GM18873 (cell line): ENCODE data around the gene TTC21A.
A peak's percentile ranks its signal among the peaks of the same experiment; 100 is the strongest.

ENCODE experiments used
- ATAC-seq: cut with Tn5 transposase; IDR thresholded peaks from one replicate; pipeline ENCODE4 v1.9.1; 2021; ENCODE audit warnings: mild to moderate bottlenecking, moderate library complexity, moderate number of reproducible peaks; ENCODE audit not compliant: unreplicated experiment, low FRiP score

The TTC21A gene

DNA sequence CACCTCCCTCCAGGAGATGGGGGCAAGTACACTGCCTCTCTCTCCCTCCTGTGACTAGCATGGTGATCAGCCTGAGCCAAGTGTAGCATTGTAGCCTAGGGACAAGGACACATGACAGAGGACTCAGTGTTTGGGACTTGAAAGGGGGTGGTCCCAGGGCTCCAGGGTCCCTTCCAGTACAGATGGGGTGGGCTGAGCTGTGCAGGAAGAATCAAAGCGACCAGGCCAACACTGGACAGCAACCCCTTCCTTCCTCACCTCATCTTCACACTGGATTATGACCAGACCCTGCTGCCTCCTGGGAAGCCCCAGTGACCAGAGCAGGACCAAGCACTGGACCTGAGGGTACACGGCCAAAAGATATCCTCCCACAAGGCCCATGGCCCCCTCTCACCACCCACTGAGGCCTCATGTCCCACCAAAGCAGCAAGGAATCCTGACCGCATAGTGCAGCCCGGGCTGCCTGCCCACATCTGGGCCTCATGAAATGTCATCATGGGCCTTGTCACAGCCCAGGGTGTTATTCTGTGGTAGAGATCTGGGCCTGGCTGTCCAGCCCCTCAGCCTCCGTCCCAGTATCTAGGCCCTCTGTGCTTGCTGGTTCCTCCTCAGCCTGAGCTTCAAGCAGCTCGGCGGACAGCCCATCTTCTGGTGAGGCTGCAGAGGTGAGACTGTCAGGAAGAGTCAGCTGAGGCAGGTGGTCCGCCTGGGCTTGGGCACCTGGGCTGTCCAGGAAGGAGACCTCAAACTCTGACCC, 9.6 kb upstream of the TTC21A start:
- no peak for ATAC-seq

DNA sequence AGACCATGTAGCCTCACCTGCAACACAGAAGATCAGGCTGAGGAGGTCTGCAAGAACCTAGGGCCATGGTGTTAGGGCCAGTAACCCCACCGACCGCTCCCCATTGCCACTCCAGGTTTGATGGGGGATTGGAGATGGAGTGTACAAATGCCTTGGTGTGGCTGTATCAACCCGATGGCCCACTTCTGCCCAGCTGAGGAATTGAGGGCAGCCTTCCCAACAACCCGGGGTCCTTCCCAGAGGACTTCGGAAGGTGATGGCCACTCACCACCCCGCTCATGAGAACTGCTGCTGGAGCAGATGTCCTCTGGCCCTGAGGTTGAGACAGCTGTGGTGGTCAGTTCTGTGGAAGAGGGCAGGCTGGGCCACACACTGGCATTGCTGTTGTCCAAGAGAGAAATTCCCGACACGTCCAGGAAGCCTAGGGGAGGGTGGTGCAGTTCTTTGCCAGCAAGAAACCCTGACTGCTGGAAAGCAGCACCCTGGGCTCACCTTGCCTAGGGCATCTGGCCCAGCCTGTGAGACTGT, 8.9 kb upstream of the TTC21A start:
- ATAC-seq = no peak

DNA sequence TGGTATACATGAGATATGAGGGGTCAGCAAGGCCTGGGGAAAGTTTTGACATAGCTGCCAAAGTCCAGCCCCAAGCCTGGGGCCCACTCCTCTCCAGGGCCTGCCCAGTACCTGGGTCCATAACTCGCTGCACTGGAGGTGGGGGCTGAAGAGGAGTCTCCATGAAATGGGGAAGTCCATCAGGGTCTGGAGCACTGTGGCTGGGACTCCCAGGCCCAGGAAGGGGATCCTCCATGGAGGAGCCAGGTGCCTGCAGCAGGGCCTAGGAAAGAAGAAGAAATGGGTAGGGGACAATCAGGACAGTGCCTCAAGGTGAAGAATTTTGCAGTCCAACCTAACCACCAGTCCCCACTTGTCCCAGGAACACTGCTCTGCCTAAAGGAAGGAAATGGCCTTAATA, 8.2 kb upstream of the TTC21A start:
- ATAC-seq = no peak

DNA sequence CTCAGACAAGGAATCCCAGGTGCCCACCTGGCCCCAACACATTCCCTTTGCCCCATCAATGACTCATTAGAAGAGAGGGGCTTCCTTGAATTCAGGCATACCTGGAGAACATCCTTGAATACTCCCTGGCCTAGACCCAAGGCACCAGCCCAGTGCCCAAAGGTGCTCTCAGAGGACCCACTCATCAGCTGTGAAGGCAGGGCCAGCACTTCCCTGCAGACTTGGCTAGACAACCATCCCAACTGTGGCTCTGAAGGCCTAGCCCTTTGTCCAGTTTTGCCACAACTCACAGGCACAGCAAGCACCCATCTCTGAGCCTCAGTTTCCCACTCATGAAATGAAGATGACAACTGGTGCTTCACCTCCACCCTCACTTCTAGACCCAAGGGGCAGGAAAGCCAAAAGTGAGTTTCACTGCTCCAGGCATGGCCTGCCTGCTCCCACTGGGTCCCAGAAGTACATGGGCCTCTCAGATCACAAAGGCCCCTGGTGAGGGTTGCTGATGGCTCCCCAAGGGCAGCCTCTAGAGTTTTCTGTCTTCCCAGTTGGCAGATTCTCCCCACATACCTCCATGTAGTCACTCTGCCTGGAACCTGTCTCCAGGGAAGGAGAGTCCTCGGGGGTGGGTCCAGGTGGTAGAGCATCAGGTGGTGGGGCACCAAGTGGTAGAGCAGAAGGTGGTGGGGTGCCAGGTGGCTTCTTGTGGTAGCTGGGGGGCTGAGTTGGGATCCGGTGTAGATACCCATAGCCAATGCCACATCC, 7.6 kb upstream of the TTC21A start:
- ATAC-seq = no peak

DNA sequence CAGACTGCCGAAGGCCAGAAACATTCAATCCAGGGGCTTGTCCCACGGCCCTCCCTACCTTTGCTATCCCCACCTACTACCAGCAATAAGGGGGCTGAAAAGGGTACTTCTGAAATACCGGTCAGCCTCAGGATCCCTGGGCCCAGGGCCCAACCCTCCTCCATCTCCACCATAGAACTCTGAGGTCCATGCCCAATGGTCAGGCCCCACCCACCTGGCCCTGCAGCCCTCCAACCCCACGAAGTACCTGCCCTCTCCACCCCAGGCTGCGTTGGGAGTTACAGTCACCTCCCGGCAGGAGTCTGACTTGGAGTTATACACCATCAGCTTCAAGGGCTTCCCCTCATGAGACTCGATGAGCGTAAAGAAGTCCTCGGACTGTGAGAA, 7.0 kb upstream of the TTC21A start:
- no peak for ATAC-seq

DNA sequence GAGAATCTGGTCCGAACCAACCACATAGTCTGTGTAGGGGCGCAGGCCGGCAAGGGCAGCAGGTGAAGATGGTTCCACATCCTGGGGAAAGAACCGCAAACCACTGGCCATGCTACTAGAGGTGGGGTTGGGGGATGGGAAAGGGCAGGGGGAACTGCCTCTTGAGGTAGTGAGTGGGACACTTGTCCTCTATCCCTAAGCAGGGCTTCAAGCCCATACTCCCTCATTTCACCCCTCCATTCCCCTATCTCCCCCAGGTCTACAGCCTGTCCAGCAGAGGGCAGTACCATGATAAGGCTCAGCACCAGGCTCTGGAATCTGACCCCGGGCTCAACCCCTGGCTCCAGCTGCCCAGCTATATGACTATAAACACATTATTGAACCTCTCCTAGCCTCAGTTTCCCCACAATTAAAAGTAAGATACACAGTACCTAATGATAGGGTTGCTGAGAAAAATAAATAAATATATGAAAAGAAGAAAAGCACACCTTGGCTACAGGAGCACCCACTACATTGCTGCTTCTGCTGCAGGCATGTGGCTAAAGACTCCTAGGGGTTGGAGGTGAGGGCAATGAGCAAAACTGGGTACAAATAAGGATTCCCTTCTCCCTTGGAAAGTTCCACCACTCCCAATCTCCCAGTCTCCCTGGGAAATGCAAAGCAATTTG, 6.3 kb upstream of the TTC21A start:
- no peak for ATAC-seq

DNA sequence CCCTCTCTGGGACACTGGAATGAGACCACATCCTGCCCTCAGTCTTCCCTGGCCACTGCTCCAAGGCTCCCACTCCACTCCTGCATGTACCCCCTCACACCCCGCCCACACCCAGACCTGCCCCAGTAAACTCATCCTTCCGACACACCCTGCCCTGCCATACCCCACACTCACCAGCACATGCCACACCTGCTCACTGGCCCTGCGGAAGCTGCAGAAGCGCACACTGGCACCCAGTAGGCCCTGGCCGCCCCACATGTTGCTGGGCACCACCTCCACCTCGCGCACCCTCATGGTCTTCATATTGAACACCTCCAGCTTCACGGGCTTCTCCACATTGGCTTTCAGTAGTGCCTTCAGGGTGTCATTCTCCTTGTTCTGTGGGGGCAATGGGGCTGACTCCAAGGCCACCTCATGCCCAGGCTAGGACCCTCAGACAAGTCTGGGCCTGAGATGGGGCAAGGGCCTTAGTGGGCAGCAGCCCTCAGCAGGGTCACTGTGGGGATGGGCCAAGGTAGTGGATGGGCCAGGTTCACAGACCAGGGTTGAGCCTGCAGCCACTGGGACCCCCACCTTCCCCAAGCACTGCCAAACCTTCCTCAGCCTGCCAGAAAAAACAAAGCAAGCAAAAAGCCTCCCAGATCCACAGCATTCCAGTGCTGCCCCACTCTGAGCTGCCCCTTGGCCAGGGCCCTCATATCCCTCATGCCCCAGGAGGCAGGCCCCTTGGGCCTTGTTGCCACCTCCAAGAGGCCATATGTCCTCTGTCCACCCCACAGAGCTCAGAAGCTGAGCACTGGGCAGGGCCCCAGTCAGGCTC, 4.8 kb upstream of the TTC21A start:
- no peak for ATAC-seq

DNA sequence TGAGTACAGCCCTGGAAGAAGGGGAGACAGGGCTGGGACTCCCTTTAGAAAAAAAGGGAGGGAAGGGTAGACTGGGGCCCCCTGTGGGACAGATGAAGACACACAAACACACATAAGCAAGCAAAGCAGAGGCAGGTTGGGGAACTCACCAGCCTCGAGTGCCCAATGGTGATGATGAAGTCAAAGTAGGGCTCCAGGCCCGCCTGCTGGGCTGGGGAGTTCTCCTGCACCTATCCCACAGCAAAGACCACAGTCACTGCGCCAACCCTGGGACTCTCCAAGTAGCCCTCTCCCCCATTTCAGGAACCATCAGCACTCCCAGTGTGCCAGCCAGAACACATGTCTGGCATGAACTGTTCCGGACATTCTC, 4.2 kb upstream of the TTC21A start:
- no peak for ATAC-seq

DNA sequence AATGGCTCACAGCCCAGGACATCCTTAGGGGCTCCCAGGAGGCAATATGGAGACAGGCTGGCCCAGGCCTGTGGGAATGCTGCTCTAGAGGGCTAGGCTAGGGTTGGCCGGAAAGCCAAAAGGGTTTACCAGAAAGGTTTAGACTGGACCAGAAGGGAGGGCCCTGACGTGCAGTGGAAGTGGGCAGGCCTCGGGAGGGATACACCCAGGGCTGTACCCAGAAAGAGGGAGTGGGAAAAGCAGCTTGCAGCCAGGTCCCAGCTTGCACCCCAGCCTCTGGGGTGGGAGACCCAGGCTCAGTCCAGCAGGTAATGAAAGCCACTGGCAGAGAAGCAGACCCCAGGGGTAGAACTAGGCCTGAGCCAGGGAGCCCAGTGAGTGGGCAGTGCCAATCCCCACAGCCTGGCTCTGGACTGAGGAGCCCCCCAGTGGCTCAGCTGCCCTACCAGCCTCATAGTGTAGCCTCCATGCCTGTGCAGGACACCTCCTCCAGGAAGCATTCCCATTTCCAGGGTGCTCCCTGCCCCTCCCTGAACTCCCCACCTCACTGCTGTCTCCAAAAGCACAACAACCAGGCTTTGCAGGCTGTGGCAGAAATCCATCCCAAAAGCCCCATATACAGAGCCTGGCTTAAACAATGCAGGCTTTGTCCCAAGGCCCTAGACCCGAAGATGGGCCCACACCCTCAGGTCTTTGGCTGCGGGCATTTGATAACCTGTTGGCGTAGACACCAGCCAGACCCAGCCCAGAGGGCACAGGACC, 3.5 kb upstream of the TTC21A start:
- no peak for ATAC-seq

DNA sequence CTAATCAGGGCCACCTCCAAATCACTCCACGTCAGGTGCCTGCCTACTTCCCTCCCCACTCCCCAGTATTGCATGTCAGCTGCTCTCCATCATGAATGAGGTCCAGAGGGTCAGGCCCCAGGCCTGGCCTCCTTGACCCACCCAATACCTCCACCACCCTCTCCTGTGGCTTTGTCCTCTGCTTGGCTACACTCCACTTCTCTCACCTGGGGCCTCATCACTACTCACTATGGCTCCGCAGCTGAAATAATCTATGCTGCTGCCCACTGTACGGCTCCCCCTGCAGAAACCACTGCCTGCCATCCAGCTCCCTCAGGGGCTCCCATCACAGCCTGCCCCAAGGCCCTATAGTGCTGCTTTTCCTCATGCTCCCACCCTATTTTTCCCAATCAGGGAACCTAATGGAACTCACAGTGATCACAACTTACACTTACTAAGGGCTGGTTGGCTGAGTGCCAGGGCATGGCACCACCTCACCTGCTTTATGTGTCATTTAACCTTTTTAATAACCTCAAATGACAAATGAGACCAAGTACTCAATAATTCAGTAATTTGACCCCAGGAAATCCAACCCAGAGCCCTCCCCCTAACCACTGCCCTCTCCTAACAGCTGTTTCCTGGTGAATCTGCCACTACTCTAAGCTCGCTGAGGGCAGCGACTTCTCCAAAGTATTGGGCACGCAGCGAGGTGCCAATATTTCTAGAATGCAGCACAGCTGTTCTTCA, 2.4 kb upstream of the TTC21A start:
- ATAC-seq = no peak

DNA sequence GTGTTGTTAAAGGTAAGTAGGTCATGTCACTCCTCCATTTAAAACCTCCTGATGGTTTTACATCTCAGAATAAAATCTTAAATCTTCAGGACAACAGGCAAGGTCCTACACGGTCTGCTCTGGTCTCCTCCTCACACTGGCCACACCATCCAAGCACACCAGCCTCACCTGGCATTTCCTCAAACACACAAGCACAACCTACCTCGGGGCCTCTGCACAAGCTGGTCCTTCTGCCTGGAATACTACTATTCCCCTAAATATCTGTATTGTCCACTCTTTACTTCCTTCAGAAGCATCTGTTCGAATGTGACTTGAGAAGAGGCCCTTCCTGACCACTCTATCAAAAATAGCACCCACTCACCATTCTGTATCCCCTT, 1.8 kb upstream of the TTC21A start:
- ATAC-seq = no peak

DNA sequence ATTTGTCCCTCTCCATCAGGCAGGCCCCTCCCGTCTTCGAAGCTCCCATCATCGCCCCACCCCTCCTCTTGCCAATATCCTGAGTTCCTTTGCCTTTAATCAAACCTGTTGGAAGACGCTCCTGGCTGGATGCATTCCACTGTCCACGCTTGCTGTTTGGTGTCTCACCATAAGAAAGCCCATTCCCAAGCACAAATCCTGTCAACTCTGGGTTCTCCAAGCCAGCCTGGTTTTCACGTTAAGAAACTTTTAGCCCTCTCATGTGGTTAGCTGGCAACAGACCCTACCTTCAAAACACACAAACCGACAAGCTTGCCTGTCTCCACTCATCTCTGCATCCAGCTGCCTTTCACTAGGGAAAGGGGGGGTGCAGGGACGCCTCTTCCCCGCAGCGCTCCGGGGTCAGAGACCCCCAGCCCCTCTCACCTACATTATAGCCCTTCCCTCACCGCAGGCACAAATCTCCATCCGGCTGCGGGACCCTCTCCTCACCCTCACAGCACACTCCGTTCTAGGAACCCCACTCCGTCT, 1.1 kb upstream of the TTC21A start:
- ATAC-seq = no peak

DNA sequence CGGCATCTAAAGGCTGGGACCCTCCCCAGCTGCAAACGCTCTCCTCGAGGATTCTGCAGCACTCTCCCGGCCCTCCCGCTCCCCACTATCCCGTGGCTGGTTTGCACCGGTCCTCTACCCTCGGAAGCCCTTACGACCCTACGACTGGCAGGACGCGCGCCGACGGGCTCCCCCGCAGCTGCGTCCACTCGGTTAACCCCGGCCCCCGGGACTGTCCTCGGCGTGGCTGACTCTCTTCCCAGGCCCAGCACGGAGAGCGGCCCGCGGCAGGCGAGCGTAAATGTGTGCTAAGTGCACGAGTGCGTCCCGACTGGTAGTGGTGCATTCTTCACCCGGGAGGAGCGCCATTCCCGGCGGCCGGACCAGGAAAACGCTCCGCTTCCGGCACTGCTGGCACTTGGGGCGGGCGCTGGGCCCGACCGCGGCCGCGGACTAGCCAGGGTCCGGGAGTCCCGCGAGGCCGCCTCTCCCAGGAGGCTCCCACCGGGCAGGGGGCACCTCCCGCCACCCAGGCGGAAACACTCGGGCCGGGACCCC, 561 bp upstream of the TTC21A start:
- ATAC-seq = no peak

DNA sequence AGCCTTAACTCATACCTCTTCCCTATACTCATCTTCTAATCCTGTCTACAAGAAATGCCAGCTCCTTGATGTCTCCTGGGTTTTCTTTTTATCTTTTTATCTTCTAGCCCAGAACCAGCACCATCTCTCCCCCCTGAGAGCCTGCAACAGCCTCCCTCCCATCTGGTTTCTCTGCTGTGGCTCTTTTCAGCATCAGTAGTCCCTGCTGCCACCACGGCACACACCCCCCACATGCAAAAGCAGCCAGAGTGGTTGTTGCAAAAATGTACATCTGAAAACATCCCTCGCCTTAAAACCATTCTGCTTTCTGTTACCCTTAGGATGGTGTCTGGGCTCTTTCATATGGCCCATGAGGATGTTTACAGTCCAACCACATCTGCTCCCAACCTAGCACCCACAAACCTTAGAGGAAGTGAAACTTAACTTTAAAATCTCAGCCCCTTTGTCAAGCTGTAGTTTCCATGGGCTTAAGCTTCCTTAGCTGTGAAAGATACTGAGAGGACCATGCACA, 775 bp downstream of the TTC21A start:
- ATAC-seq = peak; percentile 84

DNA sequence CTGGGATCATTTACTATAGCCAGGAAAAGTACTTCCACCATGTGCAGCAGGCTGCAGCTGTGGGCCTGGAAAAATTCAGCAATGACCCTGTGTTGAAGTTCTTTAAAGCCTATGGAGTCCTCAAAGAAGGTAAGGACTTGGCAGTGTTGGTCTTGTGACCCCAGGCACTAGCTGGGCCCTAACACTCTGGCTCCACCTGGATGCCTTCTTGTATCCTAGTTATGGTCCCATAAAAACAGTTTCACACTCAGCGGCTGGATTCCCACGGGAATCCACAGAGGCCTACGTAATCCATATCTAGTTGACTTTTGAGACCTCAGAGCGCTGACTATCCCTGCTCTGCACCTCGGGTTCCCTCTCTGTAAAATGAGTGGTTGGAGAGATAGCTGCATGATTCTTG, 1.6 kb downstream of the TTC21A start:
- no peak for ATAC-seq

DNA sequence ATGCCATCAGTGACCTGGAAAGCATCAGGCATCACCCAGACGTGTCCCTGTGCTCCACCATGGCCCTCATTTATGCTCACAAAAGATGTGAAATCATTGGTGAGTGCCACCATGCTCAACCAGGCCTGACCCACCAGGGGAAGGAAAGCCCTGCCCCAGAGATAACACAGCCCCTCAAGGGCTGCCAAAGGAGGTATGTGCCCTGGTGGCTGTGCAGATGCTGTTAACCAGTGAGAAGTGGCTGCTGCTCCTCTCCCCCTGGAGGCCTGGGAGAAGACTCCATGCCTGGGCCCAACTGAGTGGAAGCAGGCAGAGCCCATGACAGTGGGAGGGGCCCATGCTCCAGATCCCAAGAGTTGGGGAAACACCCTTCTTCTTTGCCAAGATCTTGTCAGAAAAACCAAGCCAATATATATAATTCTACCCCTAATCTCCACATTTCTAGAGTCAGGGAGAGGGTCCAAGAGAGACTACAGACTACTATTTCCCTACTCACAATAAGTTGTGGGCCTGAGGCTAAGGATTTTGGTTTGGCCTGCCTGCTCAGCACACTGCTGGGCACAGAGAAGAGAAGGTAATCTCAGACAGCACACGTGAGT, 2.7 kb downstream of the TTC21A start:
- ATAC-seq = no peak

DNA sequence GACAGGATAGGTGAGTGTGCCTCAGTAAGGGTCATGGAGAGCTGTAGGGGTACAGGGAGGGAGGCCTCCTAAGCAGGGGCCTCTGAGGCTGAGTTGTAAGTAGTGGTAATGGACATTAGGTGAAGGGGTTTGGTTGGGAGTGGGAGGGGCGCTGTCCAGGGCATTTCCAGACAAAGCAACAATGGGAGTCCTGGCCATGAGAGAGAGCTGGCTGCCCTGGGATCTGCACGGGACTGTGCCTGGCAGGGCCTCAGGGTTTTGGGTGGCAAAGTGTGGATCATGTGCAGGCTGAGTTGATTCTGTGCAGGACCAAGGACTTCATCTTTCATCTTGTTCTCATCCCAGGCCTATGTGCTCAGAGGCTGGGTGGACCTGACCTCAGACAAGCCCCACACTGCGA, 4.6 kb downstream of the TTC21A start:
- ATAC-seq = no peak

DNA sequence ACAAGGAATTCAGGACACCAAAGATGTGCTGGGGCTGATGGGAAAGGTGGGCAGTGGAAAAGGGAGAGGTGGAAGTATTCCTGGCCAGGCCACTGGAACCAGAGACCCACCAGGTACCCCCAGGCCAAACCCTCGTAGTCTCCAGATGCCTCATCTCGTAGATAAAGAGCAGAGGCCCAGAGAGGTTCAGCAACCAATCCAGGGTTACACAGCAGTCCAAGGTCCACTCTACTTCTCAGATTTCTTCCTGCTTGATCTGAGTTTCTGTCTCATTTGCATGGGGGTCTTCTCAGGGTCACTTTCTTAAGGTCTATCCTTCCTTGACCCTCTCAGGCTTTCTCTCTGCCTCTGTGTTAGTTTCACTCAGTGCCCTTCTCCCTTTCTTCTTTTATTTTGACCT, 5.1 kb downstream of the TTC21A start:
- no peak for ATAC-seq
